B cell (primary cell): ENCODE measurements around the gene PALLD. TPM values are rescaled to one million over a fixed set of nuclear protein-coding genes. Genes with fewer than 3 reads are reported as not detected.

Source experiments
- ATAC-seq: fragments of 200-7000 bp; cut with Tn5 transposase; one replicate; pipeline ENCODE4 v1.10.0; 2021; ENCODE audit warnings: low read depth, mild to moderate bottlenecking, moderate number of reproducible peaks, moderate library complexity
- CTCF ChIA-PET: fragments of 350-600 bp; sonication (Branson Sonifier 250); formaldehyde crosslinking; loops from one replicate; lab custom pipeline; 2021; ENCODE audit warnings: antibody characterized with exemption, inconsistent platforms; lab: Charles Lee
- POLR2A ChIA-PET: fragments of 350-600 bp; sonication (Branson Sonifier 250); formaldehyde crosslinking; loops from one replicate; lab custom pipeline; 2021; ENCODE audit warnings: antibody characterized with exemption; lab: Charles Lee
- DNase-seq: peaks from one replicate; pipeline ENCODE4 v3.0.0; 2013
- H2AFZ ChIP-seq: 2 replicates; pipeline ENCODE4 v1.6.1; 2012; ENCODE audit warnings: mild to moderate bottlenecking, low read depth, low read length; ENCODE audit not compliant: insufficient read depth, poor library complexity, severe bottlenecking
- H3K27ac ChIP-seq, 2 donors: 1 replicate in 1 of 2; 2 replicates in 1 of 2; pipeline ENCODE4 v1.5.1; 2012 to 2013; ENCODE audit warnings: low read length in 2 of 2, mild to moderate bottlenecking in 2 of 2, moderate library complexity in 1 of 2
- H3K27me3 ChIP-seq, 4 experiments: fragments of 200-600 bp in 1 of 4; sonication (generic) in 1 of 4; replicated peaks in 1 of 4; 1 replicate in 2 of 4; 2 replicates in 2 of 4; pipeline versions ENCODE4 v1.6.1 to v1.7.0; 2013 to 2016; ENCODE audit warnings: low read length in 3 of 4, mild to moderate bottlenecking in 2 of 4, mixed read lengths in 1 of 4, moderate library complexity in 1 of 4; ENCODE audit not compliant: insufficient read depth in 4 of 4, control insufficient read depth in 3 of 4; ENCODE audit errors: control extremely low read depth in 1 of 4
- H3K36me3 ChIP-seq, 2 experiments: replicated peaks in 1 of 2; 1 replicate in 1 of 2; 2 replicates in 1 of 2; pipeline versions ENCODE4 v1.6.1 to v1.7.1; 2013; ENCODE audit warnings: low read length in 1 of 2; ENCODE audit not compliant: insufficient read depth in 2 of 2, control insufficient read depth in 1 of 2; ENCODE audit errors: control extremely low read depth in 1 of 2, extremely low read depth in 1 of 2
- H3K4me1 ChIP-seq, 2 donors: fragments of 200-600 bp in 1 of 2; sonication (generic) in 1 of 2; 1 replicate in 1 of 2; 2 replicates in 1 of 2; pipeline versions ENCODE4 v1.5.1 to v1.6.1; 2013 to 2017; ENCODE audit warnings: low read length in 2 of 2; ENCODE audit not compliant: control insufficient read depth in 2 of 2, insufficient read depth in 2 of 2
- H3K4me2 ChIP-seq: replicated peaks from 2 replicates; pipeline ENCODE3; 2012; ENCODE audit warnings: mild to moderate bottlenecking, low read depth, low read length; ENCODE audit not compliant: poor library complexity, severe bottlenecking
- H3K4me3 ChIP-seq, 5 experiments: fragments of 200-600 bp in 1 of 5; sonication (generic) in 1 of 5; 1 replicate in 3 of 5; 2 replicates in 2 of 5; pipeline versions ENCODE4 v1.5.1 to v1.7.0; 2011 to 2016; ENCODE audit warnings: low read length in 4 of 5, mild to moderate bottlenecking in 4 of 5, low read depth in 2 of 5, control low read depth in 1 of 5, moderate library complexity in 1 of 5; ENCODE audit not compliant: insufficient read depth in 1 of 5; ENCODE audit errors: control extremely low read depth in 1 of 5, extremely low read depth in 1 of 5
- H3K79me2 ChIP-seq: fragments of 200-600 bp; sonication (generic); one replicate; pipeline ENCODE4 v1.6.0; 2016; ENCODE audit warnings: low read length; ENCODE audit not compliant: control insufficient read depth, insufficient read depth
- H3K9ac ChIP-seq: fragments of 200-600 bp; sonication (generic); 2 replicates; pipeline ENCODE4 v1.6.1; 2017; ENCODE audit warnings: mild to moderate bottlenecking, low read length, moderate library complexity
- H3K9me3 ChIP-seq, 3 donors: one replicate each; pipeline versions ENCODE4 v1.6.1 to v1.7.1; 2013; ENCODE audit warnings: low read length in 2 of 3; ENCODE audit not compliant: control insufficient read depth in 2 of 3, insufficient read depth in 1 of 3; ENCODE audit errors: control extremely low read depth in 1 of 3
- H4K20me1 ChIP-seq: 2 replicates; pipeline ENCODE4 v1.6.0; 2012; ENCODE audit warnings: mild to moderate bottlenecking, low read length; ENCODE audit not compliant: insufficient read depth, control insufficient read depth, poor library complexity, severe bottlenecking
- H3K27ac Mint-ChIP-seq: one replicate; pipeline ENCODE4 v1.8.0; 2021; ENCODE audit warnings: mixed read lengths
- H3K27me3 Mint-ChIP-seq: one replicate; pipeline ENCODE4 v1.8.0; 2021; ENCODE audit warnings: mixed read lengths
- H3K4me1 Mint-ChIP-seq: one replicate; pipeline ENCODE4 v1.8.0; 2021; ENCODE audit warnings: mixed read lengths
- H3K4me3 Mint-ChIP-seq: one replicate; pipeline ENCODE4 v1.8.0; 2021; ENCODE audit warnings: mixed read lengths
- H3K9me3 Mint-ChIP-seq: one replicate; pipeline ENCODE4 v1.8.0; 2022; ENCODE audit warnings: mixed read lengths; ENCODE audit not compliant: insufficient read depth
- EZH2 ChIP-seq: IDR thresholded peaks from 2 replicates; pipeline ENCODE4 v1.6.1; 2012; ENCODE audit warnings: borderline replicate concordance, low read depth, mild to moderate bottlenecking, moderate library complexity, low read length; ENCODE audit not compliant: insufficient read depth, poor library complexity, severe bottlenecking
- WGBS: methylation state at CpG from one replicate; pipeline ENCODE4 v1.1.5; 2013; ENCODE audit warnings: missing lambda C conversion rate; ENCODE audit not compliant: insufficient coverage; 5-methylcytosine and 5-hydroxymethylcytosine counted together
- intact Hi-C: fragments of 100-400 bp; cut with micrococcal nuclease; formaldehyde crosslinking; loops from one replicate; pipeline ENCODE4 v1.10.0; 2022
- polyA plus RNA-seq: library from polyadenylated mRNA; depleted of rRNA; stranded (reverse); fragments of >200 nt; gene quantifications from 2 replicates; pipeline ENCODE4 v1.2.3, GENCODE V29; 2012
- total RNA-seq, 2 donors: library from RNA; stranded (reverse); fragments of 120-200 nt in 1 of 2; gene quantifications; 1 replicate in 1 of 2; 2 replicates in 1 of 2; pipeline versions ENCODE4 v1.2.3 to v1.2.4, GENCODE V29; 2013 to 2022
- TF ChIP-seq, protein P1 (sequence below): fragments of 200-600 bp; IDR thresholded peaks from one replicate; pipeline ENCODE4 v1.8.0; 2022; ENCODE audit warnings: antibody characterized with exemption, mild to moderate bottlenecking

The PALLD gene
- total and polyA plus RNA-seq, 2 donors (not counting 1 experiment from before 2014, with no cell fraction given) = 0.63 to 0.71 TPM

GRCh38 chr4:168822481-168822880 lies 325.6 kb downstream of the PALLD start:
- Mint-ChIP-seq H3K9me3 (no peaks in the 10 kb centered on the region), H3K27me3 (peaks cover 19% of the 10 kb centered on the region), H3K4me1 (no peaks in the 10 kb centered on the region), H3K27ac (no peak overlapping the region), H3K4me3 (no peak overlapping the region)
- Histone ChIP-seq H2AFZ (no peak overlapping the region), H3K4me1 (no peaks in the 10 kb centered on the region), H3K9me3 (no peaks in the 10 kb centered on the region), H3K4me2 (no peak overlapping the region), H3K36me3 (no peaks in the 10 kb centered on the region), H3K9ac (no peak overlapping the region), H3K27me3 (peaks cover 0 to 6% (median 2%) of the 10 kb centered on the region in 4 experiments), H4K20me1 (no peaks in the 10 kb centered on the region), H3K4me3 (no peak overlapping the region), H3K79me2 (no peaks in the 10 kb centered on the region), H3K27ac (no peak overlapping the region)
- DNase-seq = no peak
- no peak for TF ChIP-seq EZH2
- TF ChIP-seq, protein P1, sequence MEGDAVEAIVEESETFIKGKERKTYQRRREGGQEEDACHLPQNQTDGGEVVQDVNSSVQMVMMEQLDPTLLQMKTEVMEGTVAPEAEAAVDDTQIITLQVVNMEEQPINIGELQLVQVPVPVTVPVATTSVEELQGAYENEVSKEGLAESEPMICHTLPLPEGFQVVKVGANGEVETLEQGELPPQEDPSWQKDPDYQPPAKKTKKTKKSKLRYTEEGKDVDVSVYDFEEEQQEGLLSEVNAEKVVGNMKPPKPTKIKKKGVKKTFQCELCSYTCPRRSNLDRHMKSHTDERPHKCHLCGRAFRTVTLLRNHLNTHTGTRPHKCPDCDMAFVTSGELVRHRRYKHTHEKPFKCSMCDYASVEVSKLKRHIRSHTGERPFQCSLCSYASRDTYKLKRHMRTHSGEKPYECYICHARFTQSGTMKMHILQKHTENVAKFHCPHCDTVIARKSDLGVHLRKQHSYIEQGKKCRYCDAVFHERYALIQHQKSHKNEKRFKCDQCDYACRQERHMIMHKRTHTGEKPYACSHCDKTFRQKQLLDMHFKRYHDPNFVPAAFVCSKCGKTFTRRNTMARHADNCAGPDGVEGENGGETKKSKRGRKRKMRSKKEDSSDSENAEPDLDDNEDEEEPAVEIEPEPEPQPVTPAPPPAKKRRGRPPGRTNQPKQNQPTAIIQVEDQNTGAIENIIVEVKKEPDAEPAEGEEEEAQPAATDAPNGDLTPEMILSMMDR = no peak
- intact Hi-C loops = no loop called here
- ATAC-seq = no peak
- ChIA-PET CTCF (no interaction called here), POLR2A (no interaction called here)
- whole genome bisulfite sequencing = 100% methylated on average over 1 of the region's 5 CpGs

DNA sequence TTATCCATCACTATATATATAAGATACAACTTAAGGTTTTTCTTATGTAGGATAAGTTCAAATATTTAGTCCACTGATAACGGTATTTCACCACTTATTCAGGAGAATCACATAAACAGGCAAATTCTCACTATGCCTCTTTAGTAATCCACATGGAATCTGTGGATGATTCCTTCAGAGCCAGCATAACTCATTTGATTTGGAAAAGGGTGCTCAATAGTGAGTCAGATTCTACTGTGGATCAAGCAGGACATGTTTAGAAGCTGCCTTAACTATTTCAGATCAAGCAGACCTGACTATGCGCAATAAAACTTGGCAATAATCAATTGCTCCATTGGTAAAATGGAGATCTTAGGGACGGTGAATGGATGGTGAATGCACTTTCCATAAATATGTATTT lies 329.1 kb downstream of the PALLD start:
- CTCF ChIA-PET = no interaction called here

More for the DNA sequence above, 329.1 kb downstream of the PALLD start:
- DNase-seq = no peak
- H3K4me2 ChIP-seq = no peak overlapping the region
- peaks cover 2 to 3% of the 10 kb centered on the region in 2 donors for H3K4me1 ChIP-seq
- no peak overlapping the region for H3K27ac ChIP-seq
- no peak overlapping the region for H3K9ac ChIP-seq
- no peak for TF ChIP-seq EZH2
- TF ChIP-seq, protein P1 = no peak
- Mint-ChIP-seq H3K27me3 (peaks cover 26% of the 10 kb centered on the region), H3K4me1 (peaks cover 4% of the 10 kb centered on the region), H3K27ac (no peak overlapping the region), H3K9me3 (no peaks in the 10 kb centered on the region), H3K4me3 (no peak overlapping the region)
- H2AFZ ChIP-seq = no peak overlapping the region
- WGBS = no CpG with 5 or more reads among the region's 3 CpGs
- no peaks in the 10 kb centered on the region for H4K20me1 ChIP-seq
- H3K36me3 ChIP-seq = no peaks in the 10 kb centered on the region
- no peak for ATAC-seq
- H3K27me3 ChIP-seq = peaks cover 0 to 6% (median 4%) of the 10 kb centered on the region in 4 experiments
- POLR2A ChIA-PET = no interaction called here
- intact Hi-C loops = no loop called here
- H3K4me3 ChIP-seq = no peak overlapping the region
- no peaks in the 10 kb centered on the region for H3K9me3 ChIP-seq
- no peaks in the 10 kb centered on the region for H3K79me2 ChIP-seq
